Sigmoid colon (tissue), 4 donors: ENCODE data around the gene RASSF4.

ENCODE experiments used
- CTCF ChIP-seq, 4 experiments: fragments of 450-650 bp in 3 of 4; fragments of 200-600 bp in 1 of 4; IDR thresholded peaks; one replicate each; pipeline ENCODE4 v1.5.1; 2016 to 2019; ENCODE audit warnings: antibody characterized with exemption in 4 of 4, mild to moderate bottlenecking in 3 of 4, moderate library complexity in 2 of 4
- EP300 ChIP-seq, 4 donors: sonication (generic); formaldehyde crosslinking; IDR thresholded peaks; one replicate each; pipeline ENCODE4 v1.6.1; 2017; ENCODE audit warnings: antibody characterized with exemption in 4 of 4
- POLR2AphosphoS5 ChIP-seq, 4 donors: sonication (generic); formaldehyde crosslinking; IDR thresholded peaks; one replicate each; pipeline ENCODE4 v1.6.1; 2017; ENCODE audit warnings: antibody characterized with exemption in 4 of 4

GRCh38 chr10:44926751-44927351, 32.8 kb upstream of the RASSF4 start:
- no peak for TF ChIP-seq POLR2AphosphoS5 (IDR thresholded peaks at IDR 0.05)
- no peak for TF ChIP-seq CTCF (IDR thresholded peaks at IDR 0.05)
- no peak for TF ChIP-seq EP300 (IDR thresholded peaks at IDR 0.05)
